ENCODE data around the gene GABBR2.

- TF ChIP-seq CTCF (IDR thresholded peaks at IDR 0.05), result no peak
- TF ChIP-seq POLR2A (IDR thresholded peaks at IDR 0.05), result no peak
Observed at GRCh38 chr9:98303633-98304125, 405.1 kb downstream of the GABBR2 start.
